Medulla oblongata (tissue), 1 donor: ENCODE data around the gene UPF1.
"Not testable (repeated sequence)": the region's sequence is repeated elsewhere in the genome, so short reads cannot be mapped to it uniquely, and the experiment has no call there.

Experiments
- DNase-seq: peaks from one replicate; pipeline ENCODE4 v3.0.0-alpha.2; 2015; ENCODE audit errors: extremely low spot score

Gene UPF1

DNA sequence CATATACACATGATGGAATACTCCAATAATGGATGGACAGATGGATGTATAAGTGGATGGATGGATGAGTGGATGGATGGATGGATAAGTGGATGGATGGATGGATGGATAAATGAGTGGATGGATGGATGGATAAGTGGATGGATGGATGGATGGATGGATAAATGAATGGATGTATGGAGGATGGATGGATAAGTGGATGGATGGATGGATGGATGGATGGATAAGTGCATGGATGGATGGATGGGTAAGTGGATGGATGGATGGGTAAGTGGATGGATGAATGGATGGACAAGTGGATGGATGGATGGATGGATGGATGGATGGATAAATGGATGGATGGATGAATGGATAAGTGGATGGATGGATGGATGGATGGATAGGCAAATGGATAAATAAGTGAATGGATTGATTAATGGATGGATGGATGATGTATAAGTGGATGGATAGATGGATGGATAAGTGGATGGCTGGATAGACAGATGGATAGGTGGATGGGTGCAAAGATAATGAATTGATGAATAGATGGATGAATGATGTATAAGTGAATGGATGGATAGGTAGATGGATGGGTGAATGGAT is 32.3 kb upstream of the UPF1 start:
- no peak for DNase-seq

DNA sequence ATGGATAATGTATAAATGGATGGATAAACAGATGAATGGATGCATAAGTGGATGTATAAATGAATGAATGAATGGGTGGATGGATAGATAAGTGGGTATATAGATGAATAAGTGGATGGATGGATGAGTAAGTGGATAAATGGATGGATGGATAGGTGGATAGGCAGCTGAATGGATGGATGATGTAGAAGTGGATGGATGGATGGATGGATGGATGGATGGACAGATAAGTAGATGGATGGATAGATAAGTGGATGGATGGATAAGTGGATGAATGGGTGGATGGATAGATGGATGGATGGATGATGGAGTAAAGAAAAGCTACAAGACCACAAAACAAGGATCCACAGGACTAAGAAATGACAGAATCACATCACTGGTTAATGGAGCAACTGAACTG is 31.7 kb upstream of the UPF1 start:
- no peak for DNase-seq

DNA sequence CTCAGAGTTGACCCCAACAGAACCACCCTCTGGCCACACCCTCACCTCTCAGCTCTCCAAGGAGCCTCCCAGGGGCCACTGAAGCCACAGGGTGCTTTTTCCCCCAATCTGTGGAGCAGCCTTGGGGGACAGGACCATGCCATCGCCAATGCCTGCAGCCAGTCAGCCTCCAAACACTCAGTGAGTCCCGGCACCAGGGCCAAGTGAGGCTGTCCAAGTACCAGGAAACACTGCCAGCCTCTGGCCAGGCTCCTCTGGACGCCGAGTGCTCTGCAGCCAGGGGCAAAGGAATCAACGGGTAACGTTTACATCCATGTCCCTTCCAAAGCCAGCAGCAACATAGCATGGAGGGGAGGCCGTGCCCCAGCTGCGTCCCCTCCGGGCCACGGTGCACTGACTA is 31.1 kb upstream of the UPF1 start:
- peak; percentile 22 for DNase-seq

DNA sequence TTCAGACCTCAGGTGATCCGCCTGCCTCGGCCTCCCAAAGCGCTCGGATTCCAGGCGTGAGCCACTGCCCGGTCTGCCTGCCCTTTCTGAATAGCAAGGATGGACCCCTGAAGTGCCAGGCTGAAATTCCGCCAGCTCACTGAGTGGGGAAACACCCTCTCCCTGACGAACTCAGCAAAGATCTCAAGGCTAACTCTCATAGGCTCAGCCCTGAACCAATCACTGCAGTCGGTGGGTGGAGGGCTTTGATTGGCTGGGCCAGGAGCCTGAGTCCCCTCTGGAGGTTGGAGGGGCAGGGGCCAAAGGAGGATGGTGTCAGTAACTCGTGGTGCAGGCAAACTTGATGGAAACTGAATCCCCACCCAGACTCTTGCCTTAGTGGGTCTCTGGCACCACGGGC is 29.4 kb upstream of the UPF1 start:
- no peak for DNase-seq

DNA sequence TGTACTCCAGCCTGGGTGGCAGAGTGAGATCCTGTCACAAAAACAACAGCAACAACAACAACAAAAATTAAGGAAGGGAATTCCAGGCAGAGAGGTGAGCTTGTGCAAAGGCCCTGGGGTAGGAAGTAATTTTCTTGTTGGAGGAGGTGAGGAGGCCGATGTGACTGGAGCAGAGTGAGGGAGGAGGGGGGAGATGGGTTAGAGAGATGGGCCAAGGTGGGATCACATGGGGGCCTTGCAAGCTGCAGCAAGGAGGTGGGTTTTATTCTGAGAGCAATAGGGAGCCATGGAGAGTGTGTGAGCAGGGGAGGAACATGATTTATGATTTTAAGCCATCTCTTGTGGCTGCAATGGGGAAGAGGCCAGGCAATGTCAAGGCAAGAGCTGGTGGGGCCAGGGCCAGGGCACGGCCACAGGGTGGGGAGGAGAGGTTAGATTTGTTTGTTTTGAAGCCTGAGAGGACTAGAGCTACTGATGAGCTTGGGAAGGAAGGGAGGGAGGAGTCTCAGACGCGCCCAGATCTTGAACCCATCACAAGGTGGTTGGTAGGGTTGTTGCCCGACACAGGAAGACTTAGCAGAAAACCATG is 28.1 kb upstream of the UPF1 start:
- no peak for DNase-seq

DNA sequence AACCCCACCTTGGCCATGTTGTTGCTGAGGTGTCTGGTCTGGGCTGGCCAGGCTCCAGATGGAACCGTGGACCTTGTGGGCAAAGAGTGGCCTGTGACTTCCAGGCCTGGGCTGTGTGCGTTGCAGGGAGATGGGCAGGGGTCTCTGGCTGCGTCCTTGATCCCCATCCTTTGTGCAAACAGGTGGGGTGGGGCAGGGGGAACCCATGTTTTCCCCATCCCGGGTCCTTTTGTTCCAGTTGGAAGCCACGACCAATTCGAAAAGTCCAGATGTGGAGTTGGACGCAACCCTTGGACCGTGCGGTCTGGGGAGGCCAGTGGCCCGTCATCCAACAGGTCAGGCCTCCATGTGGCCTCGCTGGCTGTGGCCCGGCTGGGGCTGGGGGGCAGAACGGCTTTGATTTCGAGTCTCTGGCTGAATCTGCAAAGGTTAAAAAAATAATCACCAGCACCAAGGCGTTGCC is 27.6 kb upstream of the UPF1 start:
- no peak for DNase-seq

DNA sequence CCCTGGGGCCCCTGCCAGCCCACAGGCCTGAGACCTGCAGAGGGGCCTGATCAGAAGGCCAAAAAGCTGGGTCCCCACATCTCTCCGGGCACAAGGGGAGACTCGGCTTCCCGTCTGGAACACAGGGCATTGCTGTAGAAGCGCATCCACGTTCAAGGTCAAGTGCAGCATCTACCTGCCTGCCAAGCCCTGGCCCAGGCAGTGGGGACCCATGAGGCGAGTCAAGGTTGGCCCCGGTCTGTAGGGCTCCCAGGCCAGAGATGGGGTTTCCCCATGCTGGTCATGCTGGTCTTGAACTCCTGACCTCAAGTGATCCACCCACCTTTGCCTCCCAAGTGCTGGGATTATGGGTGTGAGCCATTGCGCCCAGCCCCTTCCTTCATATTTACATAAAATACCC is 27.1 kb upstream of the UPF1 start:
- no peak for DNase-seq

DNA sequence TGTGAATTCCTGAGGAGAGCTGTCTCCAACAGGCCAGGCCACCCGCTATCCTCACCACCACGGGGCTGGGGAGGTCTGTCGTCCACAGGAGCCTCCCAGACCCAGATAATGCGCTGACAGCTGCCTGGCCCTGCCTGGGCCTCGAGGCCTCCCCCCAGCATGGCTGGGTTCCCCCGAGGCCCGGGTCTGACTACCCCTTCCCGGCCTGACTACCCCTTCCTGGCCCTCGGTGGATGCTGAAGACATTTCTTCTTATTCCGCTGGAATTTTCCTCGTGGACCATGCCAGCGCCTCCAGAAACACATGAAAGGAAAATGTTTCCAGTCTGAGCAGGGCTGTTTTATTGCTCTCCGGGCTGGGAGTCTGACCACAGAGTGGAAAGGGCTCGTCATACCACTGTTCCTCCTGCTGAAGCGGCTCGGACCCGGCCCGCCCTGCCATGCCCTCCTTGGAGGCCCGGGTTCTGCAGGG is 23.9 kb upstream of the UPF1 start:
- no peak for DNase-seq

DNA sequence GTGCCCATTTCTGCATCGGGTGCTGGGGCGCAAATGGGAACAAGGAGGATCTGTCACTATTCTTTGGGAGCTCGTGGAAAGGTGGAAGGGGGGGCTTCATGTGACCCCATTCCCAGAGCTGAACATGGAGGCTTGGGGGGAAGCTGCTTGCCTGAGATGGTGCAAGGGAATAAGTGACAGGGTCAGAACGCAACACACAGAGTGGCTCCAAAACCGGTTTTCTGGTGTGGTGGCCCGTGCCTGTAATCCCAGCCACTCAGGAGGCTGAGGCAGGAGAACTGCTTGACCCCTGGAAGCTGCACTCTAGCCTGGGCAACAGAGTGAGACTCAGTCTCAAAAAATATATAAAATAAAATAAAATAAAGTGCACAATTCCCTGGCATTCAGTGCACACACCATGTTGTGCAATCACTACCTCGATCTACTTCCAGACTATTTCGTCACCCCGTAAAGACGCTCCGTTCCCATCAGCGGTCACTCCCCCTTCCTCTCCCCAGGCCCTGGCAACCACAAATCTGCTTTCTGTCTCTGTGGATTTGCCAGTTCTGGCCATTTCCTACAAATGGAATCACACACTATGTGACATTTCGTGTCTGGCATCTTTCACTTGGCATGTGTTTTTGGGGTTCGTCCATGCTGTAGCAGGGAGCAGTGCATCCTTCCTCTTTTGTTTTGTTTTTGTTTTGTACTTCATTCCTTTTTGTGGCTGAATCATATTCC is 22.4 kb upstream of the UPF1 start:
- DNase-seq, result peak; percentile 36

DNA sequence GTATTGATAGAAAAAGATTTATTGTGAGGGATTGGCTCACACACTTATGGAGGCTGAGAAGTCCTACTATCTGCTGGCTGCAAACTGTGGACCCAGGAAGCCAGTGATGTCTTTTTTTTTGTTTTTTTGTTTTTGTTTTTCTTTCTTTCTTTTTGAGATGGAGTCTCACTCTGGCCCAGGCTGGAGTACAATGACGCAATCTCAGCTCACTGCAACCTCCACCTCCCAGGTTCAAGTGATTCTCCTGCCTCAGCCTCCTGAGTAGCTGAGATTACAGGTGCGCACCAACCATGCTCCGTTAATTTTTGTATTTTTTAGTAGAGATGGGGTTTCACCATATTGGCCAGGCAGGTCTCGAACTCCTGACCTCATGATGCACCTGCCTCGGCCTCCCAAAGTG is 20.1 kb upstream of the UPF1 start:
- DNase-seq, result not testable (repeated sequence)

DNA sequence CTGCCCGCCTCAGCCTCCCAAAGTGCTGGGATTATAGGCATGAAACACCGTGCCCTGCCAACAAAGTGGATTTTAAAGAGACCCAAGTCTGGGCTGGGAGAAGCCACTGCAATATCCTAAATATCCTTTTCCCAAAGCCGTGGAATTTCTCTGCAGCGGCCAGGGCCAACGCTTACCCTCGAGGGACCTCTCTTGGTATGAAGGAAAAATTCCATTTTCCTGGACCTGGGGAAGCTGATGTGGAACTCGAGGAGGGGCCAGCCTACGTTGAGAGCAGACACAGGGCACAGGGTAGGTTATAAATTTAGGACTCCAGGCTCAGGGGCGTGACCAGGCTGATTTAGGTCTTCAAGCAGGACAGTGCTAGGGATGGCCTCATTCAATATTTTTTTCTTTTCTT is 17.7 kb upstream of the UPF1 start:
- DNase-seq, result no peak

DNA sequence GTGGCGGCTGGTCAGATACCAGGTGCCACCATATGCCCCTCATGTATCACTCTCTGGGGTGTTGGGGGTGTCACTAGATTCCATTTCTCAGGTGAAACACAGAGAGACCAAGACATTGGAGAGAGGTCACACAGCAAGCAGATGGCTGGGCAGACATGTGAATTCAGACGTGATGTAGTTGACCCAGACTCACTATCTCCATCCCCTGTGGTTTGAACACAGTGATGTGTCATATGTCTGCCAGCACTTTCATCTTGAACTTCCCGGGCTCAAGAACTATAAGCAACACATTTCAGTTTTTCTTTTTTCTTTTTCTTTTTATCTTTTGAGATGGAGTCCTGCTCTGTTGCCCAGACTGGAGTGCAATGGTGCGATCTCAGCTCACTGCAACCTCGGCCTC is 16.1 kb upstream of the UPF1 start:
- no peak for DNase-seq

DNA sequence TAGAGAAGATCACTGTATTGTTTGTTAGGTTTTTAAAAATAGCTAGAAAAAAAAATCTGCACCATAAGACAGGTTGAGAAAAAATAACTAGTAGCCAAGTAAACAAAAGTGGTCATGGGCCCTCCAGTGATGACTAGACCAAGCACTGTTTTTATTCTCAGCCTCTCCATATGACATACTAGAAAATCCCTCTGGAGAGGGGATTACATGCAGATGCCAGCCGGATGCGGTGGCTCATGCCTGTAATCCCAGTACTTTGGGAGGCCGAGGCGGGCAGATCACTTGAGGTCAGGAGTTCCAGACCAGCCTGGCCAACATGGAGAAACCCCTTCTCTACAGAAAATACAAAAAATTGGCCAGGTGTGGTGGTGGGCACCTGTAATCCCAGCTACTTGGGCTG is 15.1 kb upstream of the UPF1 start:
- not testable (repeated sequence) for DNase-seq

DNA sequence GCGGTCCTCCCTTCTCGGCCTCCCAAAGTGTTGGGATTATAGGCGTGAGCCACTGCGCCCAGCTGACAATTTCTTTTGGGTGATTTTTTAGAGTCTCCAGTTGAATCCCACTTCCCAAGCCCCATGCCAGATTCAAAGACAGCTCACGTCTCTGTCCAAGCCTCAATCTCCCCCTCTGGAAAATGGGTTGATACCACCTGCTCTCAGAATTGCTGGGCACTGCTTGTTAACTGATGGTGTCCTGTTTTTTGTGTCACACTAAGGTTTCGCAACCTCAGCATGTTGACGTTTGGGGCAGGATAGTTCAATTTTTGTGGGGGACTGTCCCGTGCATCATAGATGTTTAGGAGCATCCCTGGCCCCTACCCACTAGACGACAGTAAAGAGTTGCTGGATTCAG is 14.2 kb upstream of the UPF1 start:
- no peak for DNase-seq

DNA sequence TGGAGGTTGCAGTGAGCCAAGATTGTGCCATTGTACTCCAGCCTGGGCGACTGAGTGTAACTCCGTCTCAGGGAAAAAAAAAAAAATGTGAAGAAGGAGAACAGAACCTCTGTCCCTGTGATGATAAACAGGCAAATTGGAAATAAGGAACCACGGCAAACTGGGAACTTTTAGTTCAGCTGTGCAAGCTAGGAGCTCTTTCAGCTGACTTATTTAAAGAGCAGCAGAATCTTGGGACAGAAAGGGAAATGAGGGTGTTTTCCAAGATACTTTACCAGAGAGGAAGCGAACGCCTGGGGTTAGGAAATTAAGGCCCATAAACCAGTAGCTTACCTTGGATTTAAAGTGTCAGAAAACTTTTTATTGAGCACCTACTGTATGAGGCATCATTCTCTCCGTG is 3.0 kb upstream of the UPF1 start:
- DNase-seq, result no peak

DNA sequence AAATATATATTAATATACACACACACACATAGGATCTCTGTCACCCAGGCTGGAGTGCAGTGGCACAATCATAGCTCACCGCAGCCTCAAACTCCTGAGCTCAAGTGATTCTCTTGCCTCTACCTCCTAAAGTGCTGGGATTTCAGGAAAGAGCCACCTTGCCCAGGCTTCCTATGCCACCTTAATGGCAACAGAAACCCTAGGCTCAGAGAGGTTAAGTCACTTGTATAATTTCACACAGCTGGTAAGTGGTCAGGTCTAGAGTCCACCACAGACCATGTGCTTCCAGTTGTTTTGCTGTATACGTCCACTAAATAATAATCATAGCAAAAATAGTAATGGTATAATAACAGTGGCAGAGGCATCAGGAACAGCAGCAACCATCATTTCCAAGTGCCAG is 1.3 kb upstream of the UPF1 start:
- no peak for DNase-seq

DNA sequence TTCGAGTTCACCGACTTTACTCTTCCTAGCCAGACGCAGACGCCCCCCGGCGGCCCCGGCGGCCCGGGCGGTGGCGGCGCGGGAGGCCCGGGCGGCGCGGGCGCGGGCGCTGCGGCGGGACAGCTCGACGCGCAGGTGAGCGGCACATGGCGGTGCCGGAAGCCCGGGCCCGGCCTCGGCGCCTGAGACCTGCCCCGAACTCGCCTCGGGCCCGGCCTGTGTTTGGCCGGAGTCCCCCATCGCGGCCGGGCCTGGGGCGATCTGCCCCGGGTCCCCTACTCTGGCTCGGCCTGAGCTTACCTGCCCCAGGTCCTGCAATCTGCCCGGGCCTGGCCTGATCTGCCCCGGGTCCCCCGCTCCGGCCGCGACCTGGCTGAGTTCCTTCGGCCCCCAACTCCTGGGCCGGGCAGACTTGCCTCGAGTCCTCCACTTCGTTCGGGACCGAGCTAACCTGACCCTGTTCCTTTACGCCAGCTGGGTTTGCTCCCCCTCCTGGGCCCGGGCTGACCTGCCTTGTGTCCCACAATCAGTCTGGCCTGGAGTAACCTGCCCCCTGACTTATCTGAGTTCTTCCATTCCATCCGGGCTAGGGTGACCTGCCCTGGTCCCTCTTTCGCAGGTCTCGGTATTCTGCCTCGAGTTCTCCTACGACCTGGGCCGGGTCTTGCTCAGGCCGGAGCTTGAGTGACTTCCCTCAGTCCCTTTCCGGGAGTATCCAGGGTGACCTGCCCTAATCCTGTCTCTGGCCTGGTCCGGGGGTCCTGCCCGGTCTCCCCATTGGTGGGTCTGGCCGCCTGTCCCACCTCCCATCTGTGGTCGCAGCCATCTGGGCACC is 764 bp downstream of the UPF1 start:
- no peak for DNase-seq

DNA sequence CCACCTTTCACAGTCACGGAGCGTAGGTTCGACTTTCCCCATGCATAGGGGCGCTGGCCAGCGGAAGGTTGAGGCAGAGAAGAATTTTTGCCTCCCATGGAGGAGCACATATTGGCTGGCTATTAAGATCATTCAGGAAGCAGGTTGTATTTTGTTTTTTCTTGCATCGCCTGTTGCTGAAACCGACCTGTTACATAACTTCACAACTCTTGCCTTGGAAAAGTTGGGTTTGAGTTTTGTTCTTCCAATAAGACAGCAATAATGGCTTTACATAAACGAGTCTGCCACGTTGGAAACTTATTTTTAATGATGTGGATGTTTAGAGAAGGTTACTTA is 1.4 kb downstream of the UPF1 start:
- no peak for DNase-seq

DNA sequence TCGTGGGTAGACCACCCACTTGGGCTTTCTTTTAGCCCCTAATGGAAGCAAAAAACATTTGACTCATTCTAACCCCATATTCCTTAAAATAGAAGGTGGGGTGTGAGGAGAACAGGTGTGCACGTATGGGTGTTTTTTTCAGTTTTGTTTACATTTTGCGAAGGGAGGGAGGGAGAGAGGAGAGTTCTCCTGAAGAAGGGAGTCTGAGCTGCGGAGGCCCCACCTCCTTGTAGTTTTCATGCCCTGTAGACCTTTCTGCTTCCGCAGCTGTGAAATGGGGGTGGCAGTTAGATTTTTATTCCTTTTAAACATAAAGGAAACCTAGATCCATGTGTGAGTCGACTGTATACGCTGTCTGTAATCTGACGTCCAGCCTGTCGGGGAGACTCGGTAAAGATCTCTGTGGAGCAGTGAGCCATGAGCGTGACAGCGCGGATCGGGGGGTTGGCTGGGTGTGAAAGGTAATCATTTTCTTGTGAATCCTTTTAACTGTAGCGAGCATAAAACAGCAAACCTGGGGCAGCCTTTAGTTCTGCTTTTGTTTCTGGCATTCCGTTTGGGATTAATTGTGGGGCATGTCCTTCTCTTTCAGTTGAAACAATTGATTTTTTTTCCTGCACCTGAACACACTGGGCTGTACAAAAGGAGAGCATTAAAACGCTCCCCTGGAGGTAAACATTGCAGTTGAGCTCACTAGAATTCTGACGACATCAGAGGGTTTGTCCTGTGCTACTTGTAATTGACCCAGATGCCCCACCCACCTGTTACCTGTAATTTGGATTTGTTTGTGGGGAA is 2.3 kb downstream of the UPF1 start:
- no peak for DNase-seq

DNA sequence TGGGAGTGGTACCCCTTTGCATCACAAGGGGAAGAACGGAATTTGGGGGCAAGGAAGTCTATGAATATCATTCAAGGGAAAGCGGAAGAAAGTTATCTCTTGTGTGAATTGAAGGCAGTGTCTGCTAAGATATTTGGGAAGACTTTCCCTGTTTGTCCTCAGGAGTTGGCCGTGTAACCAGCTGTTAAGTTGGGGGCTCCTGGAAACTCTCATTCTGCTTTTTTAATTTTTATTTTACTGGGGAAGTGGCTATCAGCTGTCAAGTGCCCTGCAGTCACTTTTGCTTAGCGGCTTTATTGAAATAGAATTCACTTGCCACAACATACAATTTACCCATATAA is 2.9 kb downstream of the UPF1 start:
- DNase-seq, result no peak

DNA sequence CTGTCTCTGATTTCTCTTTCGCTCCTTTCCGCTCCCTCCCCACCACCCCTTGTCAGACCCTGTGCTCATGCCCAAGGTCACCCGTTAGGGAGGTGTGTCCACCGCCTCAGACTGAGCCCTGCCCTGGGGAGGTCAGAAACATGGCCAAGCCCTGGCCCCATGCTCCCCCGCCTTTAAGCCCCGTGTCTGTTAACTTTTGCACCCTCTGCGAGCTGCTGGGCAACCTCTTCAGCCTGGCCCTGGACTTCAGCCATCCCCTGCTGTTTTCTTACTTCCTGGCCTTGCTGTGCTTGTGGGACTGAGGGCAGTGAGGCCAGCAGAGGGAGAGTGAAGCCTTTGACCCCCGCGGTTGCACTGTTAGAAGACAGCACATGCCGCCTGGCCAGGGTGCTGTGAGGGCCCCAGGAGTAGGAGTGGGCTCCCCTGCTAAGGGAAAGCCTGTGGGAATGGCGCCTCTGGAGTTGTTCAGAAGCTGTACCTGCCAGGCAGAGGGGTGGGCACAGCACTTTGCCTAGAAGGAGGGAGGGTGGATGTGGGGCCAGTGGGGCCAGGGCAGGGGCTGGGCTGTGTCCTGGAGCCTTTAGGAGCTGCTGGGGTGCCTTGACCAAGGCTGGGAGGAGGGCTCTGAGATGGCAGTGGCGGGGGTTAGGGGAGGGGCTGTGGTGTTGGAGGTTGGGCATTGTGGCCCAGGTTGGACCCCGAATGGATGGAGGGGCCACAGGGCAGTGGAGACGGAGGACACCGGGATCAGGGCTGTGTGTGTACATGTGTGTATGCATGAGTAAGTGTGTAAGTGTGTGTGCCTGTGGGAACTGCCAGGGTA is 7.9 kb downstream of the UPF1 start:
- no peak for DNase-seq
